Endothelial cell of hepatic sinusoid (primary cell): ENCODE data around the gene KCNJ9.
"Not testable (repeated sequence)": the region's sequence is repeated elsewhere in the genome, so short reads cannot be mapped to it uniquely, and the experiment has no call there.

Experiments used
- in situ Hi-C: cut with HindIII; loops from 2 replicates; pipeline ENCODE4 v1.10.0; 2017; ENCODE audit warnings: low sequenced_read_pairs

The KCNJ9 gene

GRCh38 chr1:160099716-160100375, 18.5 kb downstream of the KCNJ9 start:
- in situ Hi-C loops, result loop anchor here (10.0 kb wide), 1 partner anchor 155 kb away; no protein-coding TSS in a partner anchor

- in situ Hi-C loops, result loop anchor here (10.0 kb wide), 1 partner anchor 154 kb away; no protein-coding TSS in a partner anchor
These were observed 19.8 kb downstream of the KCNJ9 start for GRCh38 chr1:160101037-160101716.

- in situ Hi-C loops, result loop anchor here (10.0 kb wide), 1 partner anchor 153 kb away; no protein-coding TSS in a partner anchor
These were observed 20.6 kb downstream of the KCNJ9 start for GRCh38 chr1:160101717-160102522.

GRCh38 chr1:160103658-160104408, 22.5 kb downstream of the KCNJ9 start:
- in situ Hi-C loops, result loop anchor here (10.0 kb wide), 1 partner anchor 151 kb away; no protein-coding TSS in a partner anchor

- in situ Hi-C loops, result loop anchor here (10.0 kb wide), 1 partner anchor 150 kb away; no protein-coding TSS in a partner anchor
These were observed 23.1 kb downstream of the KCNJ9 start for GRCh38 chr1:160104486-160104885.

- in situ Hi-C loops, result loop anchor here (10.0 kb wide), 1 partner anchor 150 kb away; no protein-coding TSS in a partner anchor
These were observed 23.8 kb downstream of the KCNJ9 start for GRCh38 chr1:160105155-160105554.

GRCh38 chr1:160107512-160107911, 26.2 kb downstream of the KCNJ9 start:
- in situ Hi-C loops, result loop anchor here (10.0 kb wide), 1 partner anchor 147 kb away; no protein-coding TSS in a partner anchor

GRCh38 chr1:160108888-160109662, 27.7 kb downstream of the KCNJ9 start:
- in situ Hi-C loops, result loop anchor here (10.0 kb wide), 1 partner anchor 146 kb away; no protein-coding TSS in a partner anchor

- in situ Hi-C loops, result loop anchor here (10.0 kb wide), 1 partner anchor 145 kb away; no protein-coding TSS in a partner anchor
These were observed 28.3 kb downstream of the KCNJ9 start for GRCh38 chr1:160109686-160110085.

GRCh38 chr1:160111462-160111861, 30.1 kb downstream of the KCNJ9 start:
- in situ Hi-C loops, result not testable (repeated sequence)

- in situ Hi-C loops, result no loop called here
These were observed 31.0 kb downstream of the KCNJ9 start for GRCh38 chr1:160112357-160112756.

GRCh38 chr1:160113407-160113806, 32.1 kb downstream of the KCNJ9 start:
- in situ Hi-C loops, result no loop called here

- in situ Hi-C loops, result no loop called here
These were observed 32.7 kb downstream of the KCNJ9 start for GRCh38 chr1:160114085-160114484.

GRCh38 chr1:160115545-160116282, 34.4 kb downstream of the KCNJ9 start, which contains the start of gene ATP1A2:
Gene ATP1A2, plus strand, starts transcription at chr1:160115759. Its CDS starts 103 bp downstream, at chr1:160115862.
- in situ Hi-C loops, result no loop called here

GRCh38 chr1:160116283-160117147, 35.2 kb downstream of the KCNJ9 start:
- in situ Hi-C loops, result no loop called here

- in situ Hi-C loops, result no loop called here
These were observed 36.0 kb downstream of the KCNJ9 start for GRCh38 chr1:160117300-160117699.

- in situ Hi-C loops, result no loop called here
These were observed 36.4 kb downstream of the KCNJ9 start for GRCh38 chr1:160117709-160118183.

- in situ Hi-C loops, result no loop called here
These were observed 37.6 kb downstream of the KCNJ9 start for GRCh38 chr1:160118928-160119327.
